Measurements from ENCODE around the gene MRPL4. TPM values are rescaled to one million over a fixed set of nuclear protein-coding genes. Genes with fewer than 3 reads are reported as not detected.

MRPL4 gene
- total RNA-seq, 1 experiment from 2014 or later = 112 TPM

DNA sequence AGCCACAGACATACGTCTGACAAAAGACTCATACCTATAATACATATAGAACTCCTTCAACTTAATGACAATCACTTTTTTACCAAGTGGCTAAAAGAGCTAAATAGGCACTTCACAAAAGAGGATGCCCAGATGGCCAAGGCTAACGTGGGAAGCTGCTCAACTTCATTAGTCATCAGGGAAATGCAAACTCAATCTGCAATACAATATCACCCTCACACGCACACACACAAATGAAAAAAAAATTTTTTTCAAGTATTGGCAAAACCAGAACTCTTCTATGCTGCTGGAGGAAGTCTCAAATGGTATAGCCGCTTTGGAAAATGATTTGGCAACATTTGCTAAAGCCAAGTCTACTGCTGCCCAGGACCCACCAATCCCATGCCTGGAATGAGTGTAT is 42.7 kb upstream of the MRPL4 start:
- Mint-ChIP-seq H3K36me3 (no peaks in the 10 kb centered on the region; the same call in 1 of the 2 replicates), H3K4me3 (no peak overlapping the region), H3K27ac (no peak overlapping the region), H3K4me1 (peaks cover 7% of the 10 kb centered on the region), H3K27me3 (ENCODE audit: low read depth) (peaks cover 4% of the 10 kb centered on the region), H3K9me3 (peaks cover 16% of the 10 kb centered on the region)
- ATAC-seq = no peak
- TF ChIP-seq ELF4 (CRISPR knock-in tag; IDR thresholded peaks at IDR 0.05; ENCODE audit: low read depth) (no peak), AFF4 (CRISPR knock-in tag; IDR thresholded peaks at IDR 0.05; ENCODE audit: borderline replicate concordance) (no peak), CREB1 (CRISPR knock-in tag; IDR thresholded peaks at IDR 0.05) (no peak), ZNF121 (CRISPR knock-in tag; IDR thresholded peaks at IDR 0.05) (no peak), ZSCAN18 (CRISPR knock-in tag; IDR thresholded peaks at IDR 0.05) (no peak), JAZF1 (CRISPR knock-in tag; IDR thresholded peaks at IDR 0.05) (no peak), RORB (CRISPR knock-in tag; IDR thresholded peaks at IDR 0.05) (no peak)
- TF ChIP-seq, protein P1, sequence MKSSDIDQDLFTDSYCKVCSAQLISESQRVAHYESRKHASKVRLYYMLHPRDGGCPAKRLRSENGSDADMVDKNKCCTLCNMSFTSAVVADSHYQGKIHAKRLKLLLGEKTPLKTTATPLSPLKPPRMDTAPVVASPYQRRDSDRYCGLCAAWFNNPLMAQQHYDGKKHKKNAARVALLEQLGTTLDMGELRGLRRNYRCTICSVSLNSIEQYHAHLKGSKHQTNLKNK (CRISPR knock-in tag; IDR thresholded peaks at IDR 0.05) = no peak
- ChIA-PET CTCF (interaction anchor here (0.6 to 1.5 kb wide), 5 partner anchors 10 to 50 kb away, joined by 3 to 7 read pairs (median 5); no protein-coding TSS in a partner anchor), POLR2A (no interaction called here)
- no peak for DNase-seq (ENCODE audit: low spot score)

- no peaks in the 10 kb centered on the region; the same call in 1 of the 2 replicates for H3K36me3 Mint-ChIP-seq
- CTCF ChIA-PET = interaction anchor here (0.9 to 1.5 kb wide), 3 partner anchors 8 to 39 kb away, joined by 3 to 6 read pairs (median 6); no protein-coding TSS in a partner anchor
- no peaks in the 10 kb centered on the region; the same call in 1 of the 2 replicates for H3K27me3 Mint-ChIP-seq (ENCODE audit: low read depth)
- no peak for TF ChIP-seq ATF6 (CRISPR knock-in tag; IDR thresholded peaks at IDR 0.05)
- TF ChIP-seq FOXP1 (CRISPR knock-in tag; IDR thresholded peaks at IDR 0.05; ENCODE audit: borderline replicate concordance) = no peak
- no peak for TF ChIP-seq EMX1 (CRISPR knock-in tag; IDR thresholded peaks at IDR 0.05)
- TF ChIP-seq SOX15 (CRISPR knock-in tag; IDR thresholded peaks at IDR 0.05) = no peak
- TF ChIP-seq, protein P2, sequence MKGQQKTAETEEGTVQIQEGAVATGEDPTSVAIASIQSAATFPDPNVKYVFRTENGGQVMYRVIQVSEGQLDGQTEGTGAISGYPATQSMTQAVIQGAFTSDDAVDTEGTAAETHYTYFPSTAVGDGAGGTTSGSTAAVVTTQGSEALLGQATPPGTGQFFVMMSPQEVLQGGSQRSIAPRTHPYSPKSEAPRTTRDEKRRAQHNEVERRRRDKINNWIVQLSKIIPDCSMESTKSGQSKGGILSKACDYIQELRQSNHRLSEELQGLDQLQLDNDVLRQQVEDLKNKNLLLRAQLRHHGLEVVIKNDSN (CRISPR knock-in tag; IDR thresholded peaks at IDR 0.05) = no peak
- TF ChIP-seq, protein P3, sequence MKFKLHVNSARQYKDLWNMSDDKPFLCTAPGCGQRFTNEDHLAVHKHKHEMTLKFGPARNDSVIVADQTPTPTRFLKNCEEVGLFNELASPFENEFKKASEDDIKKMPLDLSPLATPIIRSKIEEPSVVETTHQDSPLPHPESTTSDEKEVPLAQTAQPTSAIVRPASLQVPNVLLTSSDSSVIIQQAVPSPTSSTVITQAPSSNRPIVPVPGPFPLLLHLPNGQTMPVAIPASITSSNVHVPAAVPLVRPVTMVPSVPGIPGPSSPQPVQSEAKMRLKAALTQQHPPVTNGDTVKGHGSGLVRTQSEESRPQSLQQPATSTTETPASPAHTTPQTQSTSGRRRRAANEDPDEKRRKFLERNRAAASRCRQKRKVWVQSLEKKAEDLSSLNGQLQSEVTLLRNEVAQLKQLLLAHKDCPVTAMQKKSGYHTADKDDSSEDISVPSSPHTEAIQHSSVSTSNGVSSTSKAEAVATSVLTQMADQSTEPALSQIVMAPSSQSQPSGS (CRISPR knock-in tag; IDR thresholded peaks at IDR 0.05; ENCODE audit: borderline replicate concordance, low read depth) = no peak
- no peaks in the 10 kb centered on the region for H3K4me1 Mint-ChIP-seq
- DNase-seq (ENCODE audit: low spot score) (no peak), ATAC-seq (no peak)
- H3K27ac Mint-ChIP-seq = no peak overlapping the region
- H3K4me3 Mint-ChIP-seq = no peak overlapping the region
- POLR2A ChIA-PET = interaction anchor here (0.5 kb wide), 1 partner anchor 26 kb away, joined by 3 read pairs; no protein-coding TSS in a partner anchor
- H3K9me3 Mint-ChIP-seq = peaks cover 10% of the 10 kb centered on the region
Measured at GRCh38 chr19:10211061-10211460, 41.0 kb upstream of the MRPL4 start.

Measured in WTC11 (cell line).